Kidney (tissue), 14 donors: ENCODE measurements around the gene ZDHHC14. TPM values are rescaled to one million over a fixed set of nuclear protein-coding genes. Genes with fewer than 3 reads are reported as not detected.

Experiments
- DNase-seq, 5 donors: peaks; one replicate each; pipeline ENCODE4 v3.0.0-alpha.2; 2013 to 2020
- FAIRE-seq: peaks from 2 replicates; lab custom pipeline; 2012; peaks lifted over from hg19 to GRCh38; lab: Jason Lieb, UNC
- H3K27ac ChIP-seq, 2 donors: one replicate each; pipeline ENCODE4 v1.7.0; 2013; ENCODE audit warnings: low read depth in 2 of 2, low read length in 2 of 2, inconsistent platforms in 1 of 2
- H3K27me3 ChIP-seq: one replicate; pipeline ENCODE4 v1.7.1; 2013; ENCODE audit warnings: low read length, inconsistent platforms; ENCODE audit not compliant: control insufficient read depth, insufficient read depth
- H3K36me3 ChIP-seq, 3 donors: one replicate each; pipeline versions ENCODE4 v1.7.0 to v1.7.1; 2013; ENCODE audit warnings: low read length in 3 of 3, control low read depth in 1 of 3, inconsistent platforms in 1 of 3; ENCODE audit not compliant: insufficient read depth in 3 of 3, control insufficient read depth in 2 of 3
- H3K4me1 ChIP-seq, 3 donors: one replicate each; pipeline versions ENCODE4 v1.7.0 to v1.7.1; 2013; ENCODE audit warnings: low read length in 3 of 3, inconsistent platforms in 1 of 3, low read depth in 1 of 3; ENCODE audit not compliant: control insufficient read depth in 2 of 3, insufficient read depth in 2 of 3
- H3K4me3 ChIP-seq, 3 donors: one replicate each; pipeline versions ENCODE4 v1.7.0 to v1.8.1; 2013; ENCODE audit warnings: low read length in 3 of 3, control low read depth in 1 of 3, inconsistent platforms in 1 of 3
- H3K9ac ChIP-seq, 3 donors: one replicate each; pipeline versions ENCODE4 v1.7.0 to v1.7.1; 2013; ENCODE audit warnings: low read length in 3 of 3, control low read depth in 1 of 3, inconsistent platforms in 1 of 3
- H3K9me3 ChIP-seq, 3 donors: one replicate each; pipeline versions ENCODE4 v1.7.0 to v1.7.1; 2013; ENCODE audit warnings: low read length in 3 of 3, control low read depth in 1 of 3, inconsistent platforms in 1 of 3; ENCODE audit not compliant: control insufficient read depth in 2 of 3, insufficient read depth in 1 of 3
- CTCF ChIP-seq: IDR thresholded peaks from 3 replicates; pipeline ENCODE4 v1.5.1; 2012; ENCODE audit warnings: mild to moderate bottlenecking, moderate library complexity, borderline replicate concordance; ENCODE audit not compliant: insufficient read depth; ENCODE audit errors: extremely low read depth
- intact Hi-C: fragments of 100-400 bp; cut with DNase I; formaldehyde crosslinking; loops from one replicate; pipeline ENCODE4 v1.11.1; 2022
- polyA plus RNA-seq: library from polyadenylated mRNA; stranded (reverse); fragments of 350-450 nt; fragmentation: Illumina TruSeq; extraction: RNeasy Lipid Tissue Mini Kit (QIAGEN cat#74804); gene quantifications from one replicate; pipeline ENCODE4 v1.2.3, GENCODE V29; 2014; ENCODE audit warnings: low read depth, low replicate concordance; ENCODE audit not compliant: insufficient read depth
- total RNA-seq: library from RNA; stranded (reverse); fragmentation: NEBNext Ultra II Directional; extraction: Animal tissue kit (Norgen Biotek cat#: 25700); gene quantifications from one replicate; pipeline ENCODE4 v1.2.1, GENCODE V29; 2021
- donor health status: control.
- donor health status: control.
- donor health status: control.
- donor health status: control.
- donor health status: control.
- donor health status: DM: yes; HTN: yes; CAD: no.
- donor health status: Normal renal cell carcinoma (clear cell type).

Gene ZDHHC14
- total and polyA plus RNA-seq, 2 donors from 2014 or later: 13.5 to 26.7 TPM

DNA sequence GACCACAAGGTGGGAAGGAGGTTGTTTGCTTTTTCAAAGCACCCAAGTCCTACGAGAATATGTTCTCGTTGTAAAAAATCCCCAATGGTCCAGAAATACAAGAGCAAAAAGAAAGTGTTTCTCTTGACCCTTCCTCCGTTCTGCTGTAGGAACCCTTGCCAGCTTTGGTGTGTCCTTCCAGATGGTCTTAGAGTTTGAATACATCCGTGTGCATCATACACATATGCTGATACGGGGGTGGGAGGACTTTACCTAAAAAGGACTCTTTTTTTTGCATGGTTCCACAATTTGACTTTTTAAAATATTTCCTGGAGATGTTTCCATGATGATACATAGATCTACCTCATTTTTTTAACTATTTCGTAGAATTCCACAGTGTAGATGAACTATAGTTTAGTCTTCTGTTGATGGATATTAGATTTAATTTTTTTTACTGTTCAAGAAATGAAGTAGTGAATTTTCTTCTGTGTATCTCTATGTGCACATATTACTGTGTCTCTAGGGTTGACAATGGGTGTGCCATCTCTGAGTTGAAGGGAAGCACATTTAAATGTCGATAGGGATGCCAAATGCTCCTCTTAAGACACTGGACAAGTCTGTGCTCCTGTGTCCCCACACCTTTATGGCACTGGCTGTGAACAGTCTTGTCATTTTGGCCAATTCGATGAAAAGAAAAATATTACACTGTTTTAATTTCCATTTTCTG, 259.9 kb downstream of the ZDHHC14 start:
- no peaks in the 10 kb centered on the region for H3K9me3 ChIP-seq
- DNase-seq (no peak), FAIRE-seq (no peak)
- no peak for TF ChIP-seq CTCF
- no peak overlapping the region for H3K27ac ChIP-seq
- H3K9ac ChIP-seq: no peak overlapping the region
- H3K4me3 ChIP-seq: no peak overlapping the region
- H3K27me3 ChIP-seq: no peaks in the 10 kb centered on the region
- H3K36me3 ChIP-seq: peaks cover 0 to 3% (median 0%) of the 10 kb centered on the region in 3 donors
- intact Hi-C loops: no loop called here
- H3K4me1 ChIP-seq: peaks cover 0 to 11% (median 3%) of the 10 kb centered on the region in 3 donors

DNA sequence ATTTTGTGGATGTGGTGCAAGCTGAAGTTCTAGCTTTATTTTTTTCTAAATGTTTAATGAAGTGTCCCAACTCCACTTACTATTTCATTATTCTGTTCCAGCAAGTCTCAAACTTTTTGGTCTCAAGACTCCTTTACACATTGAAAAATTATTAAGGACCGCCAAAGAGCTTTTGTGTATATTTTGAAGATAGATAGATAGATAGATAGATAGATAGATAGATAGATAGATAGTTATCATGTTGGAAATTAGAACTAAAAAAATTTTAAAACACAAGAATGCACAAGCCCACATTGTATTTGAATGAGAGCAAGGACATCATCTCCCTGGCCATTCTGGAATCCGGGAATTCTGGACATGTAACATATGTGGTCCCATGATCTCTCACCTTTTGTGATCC, 260.8 kb downstream of the ZDHHC14 start:
- Histone ChIP-seq H3K9ac (no peak overlapping the region), H3K4me1 (peaks cover 0 to 8% (median 3%) of the 10 kb centered on the region in 3 donors), H3K4me3 (no peak overlapping the region), H3K27me3 (no peaks in the 10 kb centered on the region), H3K27ac (no peak overlapping the region), H3K36me3 (peaks cover 0 to 3% (median 0%) of the 10 kb centered on the region in 3 donors), H3K9me3 (no peaks in the 10 kb centered on the region)
- TF ChIP-seq CTCF: no peak
- FAIRE-seq (no peak), DNase-seq (no peak)
- intact Hi-C loops: no loop called here

- no peak overlapping the region for H3K4me3 ChIP-seq
- H3K9me3 ChIP-seq: no peaks in the 10 kb centered on the region
- H3K27me3 ChIP-seq: no peaks in the 10 kb centered on the region
- no peak for DNase-seq
- H3K36me3 ChIP-seq: peaks cover 0 to 6% (median 0%) of the 10 kb centered on the region in 3 donors
- H3K27ac ChIP-seq: no peak overlapping the region
- intact Hi-C loops: no loop called here
- FAIRE-seq: no peak
- peaks cover 0 to 3% (median under 1%) of the 10 kb centered on the region in 3 donors for H3K4me1 ChIP-seq
- no peak for TF ChIP-seq CTCF
- H3K9ac ChIP-seq: no peak overlapping the region
Observed at GRCh38 chr6:157642736-157643135, 261.7 kb downstream of the ZDHHC14 start.
